Osteoblast (primary cell): ENCODE measurements around the gene GHRHR. TPM values are rescaled to one million over a fixed set of nuclear protein-coding genes. Genes with fewer than 3 reads are reported as not detected.

Experiments
- DNase-seq: peaks from one replicate; pipeline ENCODE4 v3.0.0; 2011; ENCODE audit warnings: low spot score, mixed read lengths; ENCODE audit not compliant: insufficient read length; ENCODE audit errors: missing footprints
- H2AFZ ChIP-seq: 2 replicates; pipeline ENCODE4 v1.6.0; 2011; ENCODE audit warnings: mild to moderate bottlenecking, low read length
- H3K27ac ChIP-seq: 2 replicates; pipeline ENCODE4 v1.5.1; 2011; ENCODE audit warnings: mild to moderate bottlenecking, low read depth, low read length, moderate library complexity
- H3K27me3 ChIP-seq: 2 replicates; pipeline ENCODE4 v1.6.0; 2012; ENCODE audit warnings: mild to moderate bottlenecking, control low read depth, inconsistent platforms, low read length, moderate library complexity; ENCODE audit not compliant: insufficient read depth
- H3K36me3 ChIP-seq: 2 replicates; pipeline ENCODE4 v1.5.1; 2011; ENCODE audit warnings: mild to moderate bottlenecking, low read length, control low read depth, moderate library complexity; ENCODE audit not compliant: insufficient read depth
- H3K4me1 ChIP-seq: 2 replicates; pipeline ENCODE4 v1.5.1; 2011; ENCODE audit warnings: mild to moderate bottlenecking, low read length, control low read depth, moderate library complexity; ENCODE audit not compliant: insufficient read depth
- H3K4me2 ChIP-seq: 2 replicates; pipeline ENCODE4 v1.6.0; 2011; ENCODE audit warnings: mild to moderate bottlenecking, low read length; ENCODE audit not compliant: insufficient read depth
- H3K4me3 ChIP-seq: fragments of 200-600 bp; sonication (generic); 3 replicates; pipeline ENCODE4 v1.5.1; 2012; ENCODE audit warnings: mild to moderate bottlenecking, low read length, inconsistent platforms; ENCODE audit not compliant: insufficient read depth
- H3K79me2 ChIP-seq: 2 replicates; pipeline ENCODE4 v1.6.0; 2012; ENCODE audit warnings: mild to moderate bottlenecking, low read length, control low read depth, inconsistent platforms; ENCODE audit not compliant: insufficient read depth
- H3K9me3 ChIP-seq: 2 replicates; pipeline ENCODE4 v1.5.1; 2011; ENCODE audit warnings: low read depth, low read length, control low read depth
- H4K20me1 ChIP-seq: 2 replicates; pipeline ENCODE4 v1.6.0; 2012; ENCODE audit warnings: mild to moderate bottlenecking, low read length, control low read depth; ENCODE audit not compliant: insufficient read depth
- total RNA-seq: library from RNA; depleted of rRNA; stranded (reverse); fragments of >200 nt; gene quantifications from 2 replicates; pipeline ENCODE4 v1.2.3, GENCODE V29; 2012
- TF ChIP-seq, protein P1 (sequence below): IDR thresholded peaks from 2 replicates; pipeline ENCODE4 v1.5.1; 2011; ENCODE audit warnings: mild to moderate bottlenecking, low read depth, low read length, moderate library complexity; ENCODE audit errors: extremely low read depth

GHRHR gene
- total RNA-seq, 1 donor = not detected

DNA sequence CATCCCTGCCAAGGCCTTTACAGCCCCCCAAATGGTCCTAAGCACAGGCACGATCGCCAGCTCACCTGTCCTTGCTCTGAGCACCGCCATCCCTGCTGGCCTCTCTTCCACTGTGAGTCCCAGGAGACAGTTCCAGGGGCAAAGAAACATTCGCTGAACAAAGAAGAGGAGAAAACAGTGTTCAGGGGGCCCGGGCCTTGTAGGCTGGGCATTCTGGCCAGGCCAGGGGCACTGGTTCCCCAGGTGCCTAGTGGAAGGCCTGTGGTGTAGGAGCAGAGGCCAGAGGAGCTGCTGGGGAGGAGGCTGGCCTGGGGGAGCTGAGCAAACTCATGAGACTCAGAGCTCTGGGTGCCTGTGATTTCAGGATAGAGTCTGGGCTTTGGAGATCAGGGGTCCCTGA is 29.5 kb upstream of the GHRHR start:
- Histone ChIP-seq H3K4me1 (no peaks in the 10 kb centered on the region), H3K9me3 (no peaks in the 10 kb centered on the region)

DNA sequence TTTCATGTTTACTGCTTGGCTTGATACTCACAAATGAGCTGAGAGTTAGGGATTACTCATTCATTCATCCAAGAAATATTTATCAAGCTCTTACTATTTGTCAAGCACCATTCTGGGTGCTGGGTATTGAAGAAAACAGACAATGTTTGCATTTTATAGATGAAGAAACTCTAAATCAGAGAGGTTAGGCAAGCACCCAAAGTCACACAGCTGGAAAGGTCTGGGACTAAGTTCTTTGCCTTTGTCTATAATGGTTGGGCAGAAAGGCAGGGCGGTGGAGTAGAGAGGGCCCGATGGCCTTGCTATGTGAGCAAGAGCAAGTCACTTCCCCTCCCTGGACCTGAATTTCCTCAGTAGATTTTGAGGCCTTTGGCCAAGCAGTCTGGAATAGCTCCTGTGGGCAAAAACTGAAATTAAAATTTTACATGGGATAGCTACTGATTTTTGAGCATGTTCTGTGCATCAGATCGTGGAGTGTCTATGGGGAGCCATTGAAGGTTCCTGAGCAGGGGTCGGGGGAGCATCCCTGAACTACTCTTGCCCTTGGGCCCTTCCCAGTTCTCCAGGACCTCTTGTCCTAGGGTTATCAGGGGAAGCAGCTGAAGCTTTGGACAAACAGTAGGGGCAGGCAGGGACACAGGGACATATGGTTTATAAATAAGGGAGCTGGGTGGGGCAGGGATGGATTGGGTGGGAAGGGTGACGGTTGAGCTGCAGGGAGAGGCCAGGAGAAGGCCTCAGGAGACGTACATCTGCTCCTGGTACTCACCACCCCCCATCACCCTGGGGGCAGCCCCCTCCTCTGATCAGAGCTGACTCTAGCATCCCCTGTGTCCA is 28.8 kb upstream of the GHRHR start:
- Histone ChIP-seq H3K79me2 (no peaks in the 10 kb centered on the region), H4K20me1 (no peaks in the 10 kb centered on the region), H3K27ac (no peak overlapping the region), H3K4me3 (no peak overlapping the region), H3K4me2 (no peak overlapping the region), H3K9me3 (no peaks in the 10 kb centered on the region), H3K27me3 (peaks cover 44% of the 10 kb centered on the region), H3K36me3 (no peaks in the 10 kb centered on the region), H3K4me1 (no peaks in the 10 kb centered on the region), H2AFZ (no peak overlapping the region)
- TF ChIP-seq, protein P1, sequence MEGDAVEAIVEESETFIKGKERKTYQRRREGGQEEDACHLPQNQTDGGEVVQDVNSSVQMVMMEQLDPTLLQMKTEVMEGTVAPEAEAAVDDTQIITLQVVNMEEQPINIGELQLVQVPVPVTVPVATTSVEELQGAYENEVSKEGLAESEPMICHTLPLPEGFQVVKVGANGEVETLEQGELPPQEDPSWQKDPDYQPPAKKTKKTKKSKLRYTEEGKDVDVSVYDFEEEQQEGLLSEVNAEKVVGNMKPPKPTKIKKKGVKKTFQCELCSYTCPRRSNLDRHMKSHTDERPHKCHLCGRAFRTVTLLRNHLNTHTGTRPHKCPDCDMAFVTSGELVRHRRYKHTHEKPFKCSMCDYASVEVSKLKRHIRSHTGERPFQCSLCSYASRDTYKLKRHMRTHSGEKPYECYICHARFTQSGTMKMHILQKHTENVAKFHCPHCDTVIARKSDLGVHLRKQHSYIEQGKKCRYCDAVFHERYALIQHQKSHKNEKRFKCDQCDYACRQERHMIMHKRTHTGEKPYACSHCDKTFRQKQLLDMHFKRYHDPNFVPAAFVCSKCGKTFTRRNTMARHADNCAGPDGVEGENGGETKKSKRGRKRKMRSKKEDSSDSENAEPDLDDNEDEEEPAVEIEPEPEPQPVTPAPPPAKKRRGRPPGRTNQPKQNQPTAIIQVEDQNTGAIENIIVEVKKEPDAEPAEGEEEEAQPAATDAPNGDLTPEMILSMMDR = no peak
- DNase-seq = peak; percentile 31

More for the DNA sequence above, 29.5 kb upstream of the GHRHR start:
- H3K27ac ChIP-seq = no peak overlapping the region
- H3K79me2 ChIP-seq = no peaks in the 10 kb centered on the region
- peaks cover 36% of the 10 kb centered on the region for H3K27me3 ChIP-seq
- no peak overlapping the region for H2AFZ ChIP-seq
- no peak overlapping the region for H3K4me3 ChIP-seq
- peak; percentile 50 for DNase-seq
- no peak overlapping the region for H3K4me2 ChIP-seq
- TF ChIP-seq, protein P1 = no peak
- no peaks in the 10 kb centered on the region for H3K36me3 ChIP-seq
- H4K20me1 ChIP-seq = no peaks in the 10 kb centered on the region

DNA sequence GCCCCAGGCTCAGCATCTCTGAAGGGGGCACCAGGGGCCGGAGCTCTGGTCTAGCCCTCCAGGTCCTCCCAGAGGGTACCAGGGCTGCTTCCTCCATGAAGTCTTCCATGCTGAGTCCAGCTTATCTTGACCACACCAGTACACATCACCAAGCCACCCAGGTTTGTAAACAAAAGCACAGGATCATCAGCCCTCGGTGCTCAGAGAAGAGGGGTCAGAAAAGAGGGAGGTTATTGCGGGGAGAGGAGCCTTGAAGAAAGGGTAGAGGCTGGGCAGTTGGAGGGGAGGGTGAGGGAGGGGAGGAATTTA is 28.2 kb upstream of the GHRHR start:
- TF ChIP-seq, protein P1 = no peak
- Histone ChIP-seq H3K27me3 (peaks cover 49% of the 10 kb centered on the region), H2AFZ (no peak overlapping the region), H4K20me1 (no peaks in the 10 kb centered on the region), H3K36me3 (no peaks in the 10 kb centered on the region), H3K4me2 (no peak overlapping the region), H3K9me3 (no peaks in the 10 kb centered on the region), H3K4me3 (no peak overlapping the region), H3K27ac (no peak overlapping the region), H3K79me2 (no peaks in the 10 kb centered on the region), H3K4me1 (no peaks in the 10 kb centered on the region)
- DNase-seq = peak; percentile 41

DNA sequence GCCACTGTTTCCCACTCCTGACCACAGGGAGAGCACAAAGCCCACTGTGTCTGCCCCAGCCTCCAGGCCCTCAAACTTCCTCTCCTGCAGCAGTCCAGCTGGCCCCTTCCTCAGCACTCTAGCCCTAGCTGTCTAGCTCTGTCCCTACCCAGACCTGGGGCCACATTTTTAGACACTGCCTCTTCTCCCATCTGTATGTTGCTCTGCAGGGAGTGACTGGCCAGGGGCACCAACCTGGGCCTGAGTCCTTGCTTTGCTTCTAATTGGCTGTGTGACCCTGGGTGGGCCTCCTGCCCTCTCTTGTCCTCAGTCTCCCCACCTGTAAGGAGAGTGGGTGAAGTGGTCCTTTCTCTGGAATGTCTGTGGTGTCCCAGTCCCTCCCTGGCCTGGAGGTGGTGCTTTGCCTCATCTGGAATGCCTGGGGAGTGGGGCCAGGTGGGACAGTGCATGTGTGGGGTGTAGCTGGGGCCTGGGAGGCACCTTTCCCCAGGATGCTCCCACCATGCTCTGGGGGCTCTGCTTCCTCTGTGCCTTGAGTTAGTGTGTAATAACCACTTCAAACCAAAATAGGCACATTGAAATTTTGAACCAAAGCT is 27.0 kb upstream of the GHRHR start:
- Histone ChIP-seq H3K27me3 (peaks cover 50% of the 10 kb centered on the region), H4K20me1 (no peaks in the 10 kb centered on the region), H3K27ac (no peak overlapping the region), H3K4me3 (no peak overlapping the region), H3K4me2 (no peak overlapping the region), H3K79me2 (no peaks in the 10 kb centered on the region), H3K9me3 (no peaks in the 10 kb centered on the region), H2AFZ (no peak overlapping the region), H3K36me3 (no peaks in the 10 kb centered on the region), H3K4me1 (no peaks in the 10 kb centered on the region)
- TF ChIP-seq, protein P1 = no peak
- DNase-seq = peak; percentile 46
